K562 (cell line): ENCODE measurements around the gene PRUNE1. TPM values are rescaled to one million over a fixed set of nuclear protein-coding genes. Genes with fewer than 3 reads are reported as not detected.

Experiments used
- ATF3 ChIP-seq, 2 experiments: fragments of 450-650 bp in 1 of 2; sonication (generic) in 1 of 2; formaldehyde crosslinking in 1 of 2; IDR thresholded peaks in 1 of 2; conservative IDR thresholded peaks in 1 of 2; 2 replicates each; pipeline versions ENCODE4 v1.6.1 to v1.8.1; 2016 to 2023; ENCODE audit warnings: mild to moderate bottlenecking in 2 of 2, moderate library complexity in 2 of 2, inconsistent platforms in 1 of 2, missing genetic modification reagents in 1 of 2
- CHAMP1 ChIP-seq: fragments of 450-650 bp; IDR thresholded peaks from 2 replicates; pipeline ENCODE4 v1.6.1; 2016; ENCODE audit warnings: mild to moderate bottlenecking
- FIP1L1 ChIP-seq: fragments of 200-400 bp; formaldehyde crosslinking; IDR thresholded peaks from 2 replicates; pipeline ENCODE4 v1.6.1; 2018; ENCODE audit warnings: mild to moderate bottlenecking, low read depth, low read length; ENCODE audit not compliant: poor library complexity, severe bottlenecking
- GTF3C2 ChIP-seq: IDR thresholded peaks from 3 replicates; pipeline ENCODE4 v1.6.1; 2011; ENCODE audit warnings: borderline replicate concordance, mild to moderate bottlenecking, moderate library complexity; ENCODE audit not compliant: insufficient read length; ENCODE audit errors: extremely low read depth
- IRF9 ChIP-seq: fragments of 450-650 bp; IDR thresholded peaks from 2 replicates; pipeline ENCODE4 v1.6.1; 2016; ENCODE audit warnings: missing biosample characterization, missing genetic modification characterization
- JUND ChIP-seq, 2 experiments: IDR thresholded peaks; 2 replicates in 1 of 2; 3 replicates in 1 of 2; pipeline ENCODE4 v1.6.1; 2011; ENCODE audit warnings: borderline replicate concordance in 2 of 2, low read depth in 2 of 2, low read length in 2 of 2, improper control_type of control experiment in 1 of 2, missing biosample characterization in 1 of 2, missing genetic modification characterization in 1 of 2, missing genetic modification reagents in 1 of 2
- POLR2G ChIP-seq: fragments of 200-400 bp; formaldehyde crosslinking; IDR thresholded peaks from 2 replicates; pipeline ENCODE4 v1.6.1; 2017; ENCODE audit warnings: low read depth, mild to moderate bottlenecking, antibody characterized with exemption, low read length, moderate library complexity
- SRSF3 ChIP-seq: fragments of 200-400 bp; formaldehyde crosslinking; IDR thresholded peaks from 2 replicates; pipeline ENCODE4 v1.6.1; 2016; ENCODE audit warnings: mild to moderate bottlenecking, low read length, moderate library complexity; ENCODE audit not compliant: insufficient read depth
- THAP7 ChIP-seq: fragments of 250-450 bp; sonication (Bioruptor Pico); IDR thresholded peaks from 2 replicates; pipeline ENCODE4 v1.5.0; 2021
- THRAP3 ChIP-seq: fragments of 450-650 bp; IDR thresholded peaks from 2 replicates; pipeline ENCODE4 v1.6.1; 2016; ENCODE audit warnings: mild to moderate bottlenecking, inconsistent platforms, borderline replicate concordance
- ZEB2 ChIP-seq: fragments of 450-650 bp; IDR thresholded peaks from 2 replicates; pipeline ENCODE4 v1.6.1; 2016
- ZFP1 ChIP-seq: fragments of 450-650 bp; formaldehyde crosslinking; IDR thresholded peaks from 2 replicates; pipeline ENCODE4 v1.4.0; 2020; ENCODE audit warnings: mild to moderate bottlenecking, mixed read lengths
- ZNF609 ChIP-seq: sonication (generic); formaldehyde crosslinking; IDR thresholded peaks from 2 replicates; pipeline ENCODE4 v1.8.1; 2023; ENCODE audit warnings: missing genetic modification reagents, mild to moderate bottlenecking, borderline replicate concordance
- polyA plus RNA-seq, 8 experiments: library from polyadenylated mRNA; depleted of rRNA in 4 of 8; stranded (reverse) in 5 of 8; unstranded in 3 of 8; fragments of >200 nt; fragmentation: Nextera tagmentation in 2 of 8; fragmentation: Illumina TruSeq in 1 of 8; extraction: Ambion mirVana in 2 of 8; extraction: Trizol in 1 of 8; gene quantifications; 2 replicates each; pipeline versions ENCODE4 v1.2.1 to v1.2.3, GENCODE V29; 2011 to 2014; ENCODE audit warnings: inconsistent platforms in 1 of 8, missing spikeins in 1 of 8
- total RNA-seq, 7 experiments: library from RNA; depleted of rRNA in 6 of 7; stranded (reverse); fragments of >200 nt in 6 of 7; fragmentation: Illumina TruSeq in 2 of 7; extraction: Trizol in 2 of 7; gene quantifications; 2 replicates each; pipeline versions ENCODE4 v1.2.1 to v1.2.3, GENCODE V29; 2011 to 2021; ENCODE audit warnings: low replicate concordance in 1 of 7

Gene PRUNE1
- total and polyA plus RNA-seq, 9 of the 15 experiments (the other 6 are each of a cell fraction or from before 2014, with no cell fraction given) = 16.7 to 48.3 (median 26.2) TPM

GRCh38 chr1:151010346-151010726 is 2.1 kb downstream of the PRUNE1 start (continued):
- TF ChIP-seq GTF3C2 = no peak
- peak; percentile 84 for TF ChIP-seq IRF9 (tag)
- no peak for TF ChIP-seq THRAP3
- no peak for TF ChIP-seq POLR2G
- no peak for TF ChIP-seq ZNF609 (CRISPR knock-in tag)
- no peak for TF ChIP-seq ZFP1
- TF ChIP-seq JUND (IDR thresholded peaks at IDR 0.05; ENCODE audit: borderline replicate concordance, low read depth, low read length) = peak; percentile 48
- no peak for TF ChIP-seq JUND (tag; IDR thresholded peaks at IDR 0.05; ENCODE audit: borderline replicate concordance, low read depth, low read length)
- TF ChIP-seq SRSF3 = no peak
- peak; percentile 67; the same call in 1 of the 2 replicates for TF ChIP-seq ZEB2
- no peak for TF ChIP-seq CHAMP1
- TF ChIP-seq THAP7 = no peak
- no peak for TF ChIP-seq FIP1L1
- TF ChIP-seq ATF3 (IDR thresholded peaks at IDR 0.05) = peak; percentile 94
- TF ChIP-seq ATF3 (CRISPR knock-in tag; conservative IDR thresholded peaks at IDR 0.05) = no peak
